Ishikawa (cell line): ENCODE measurements around the gene RIPOR2.

ENCODE experiments used
- CEBPB ChIP-seq: IDR thresholded peaks from 2 replicates; pipeline ENCODE4 v1.6.1; 2012
- CREB1 ChIP-seq: IDR thresholded peaks from 2 replicates; pipeline ENCODE4 v1.6.1; 2012; ENCODE audit warnings: low read depth
- EGR1 ChIP-seq: IDR thresholded peaks from 2 replicates; pipeline ENCODE4 v1.6.1; 2012
- EP300 ChIP-seq: IDR thresholded peaks from 2 replicates; pipeline ENCODE4 v1.6.1; 2012; ENCODE audit warnings: borderline replicate concordance
- FOXM1 ChIP-seq: IDR thresholded peaks from 2 replicates; pipeline ENCODE4 v1.6.1; 2012; ENCODE audit warnings: low read depth, borderline replicate concordance
- MAX ChIP-seq: IDR thresholded peaks from 2 replicates; pipeline ENCODE4 v1.6.1; 2012
- NFIC ChIP-seq: IDR thresholded peaks from 2 replicates; pipeline ENCODE4 v1.6.1; 2012
- RAD21 ChIP-seq: IDR thresholded peaks from 2 replicates; pipeline ENCODE4 v1.6.1; 2012; ENCODE audit warnings: low read depth
- REST ChIP-seq: IDR thresholded peaks from 2 replicates; pipeline ENCODE4 v1.6.1; 2012; ENCODE audit warnings: low read depth, mild to moderate bottlenecking
- TAF1 ChIP-seq: IDR thresholded peaks from 2 replicates; pipeline ENCODE4 v1.6.1; 2012; ENCODE audit warnings: low read depth, mild to moderate bottlenecking
- TCF12 ChIP-seq: IDR thresholded peaks from 2 replicates; pipeline ENCODE4 v1.6.1; 2012; ENCODE audit warnings: low read depth
- TEAD4 ChIP-seq: IDR thresholded peaks from 2 replicates; pipeline ENCODE4 v1.6.1; 2012
- YY1 ChIP-seq: IDR thresholded peaks from 2 replicates; pipeline ENCODE4 v1.6.1; 2012; ENCODE audit warnings: low read depth
- ZBTB7A ChIP-seq: IDR thresholded peaks from 2 replicates; pipeline ENCODE4 v1.6.1; 2012; ENCODE audit warnings: low read depth
- TF ChIP-seq, protein P1 (sequence below): IDR thresholded peaks from 2 replicates; pipeline ENCODE4 v1.6.1; 2012

RIPOR2 gene

DNA sequence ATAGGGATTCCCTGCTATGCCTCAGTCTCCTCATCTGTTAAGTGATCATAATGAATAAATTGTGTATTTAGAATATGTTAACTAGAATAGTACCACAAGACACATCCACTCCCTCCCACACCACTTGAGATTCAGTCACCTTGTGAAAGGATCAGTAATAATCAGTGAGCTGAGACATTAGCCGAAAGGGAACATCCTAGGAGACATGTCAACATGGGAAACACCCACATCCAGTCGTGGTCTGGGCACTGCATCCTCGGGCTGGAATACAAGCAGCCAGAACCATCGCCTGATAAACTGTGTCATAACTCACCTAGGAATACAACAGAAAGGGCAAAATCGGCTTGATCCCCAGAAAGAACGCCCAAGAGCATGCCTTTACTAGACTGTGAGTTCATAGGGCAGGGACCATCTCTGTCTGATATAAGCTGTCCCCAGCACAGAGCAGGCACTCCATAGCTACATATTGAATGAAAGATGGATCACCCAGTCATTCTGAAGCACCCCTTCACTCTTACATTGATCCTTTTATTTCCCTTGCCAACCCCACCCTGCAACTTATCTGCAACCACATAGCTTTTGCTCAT lies 23.9 kb downstream of the RIPOR2 start:
- TF ChIP-seq ZBTB7A (no peak), CEBPB (no peak), CREB1 (no peak), MAX (no peak), YY1 (no peak)

DNA sequence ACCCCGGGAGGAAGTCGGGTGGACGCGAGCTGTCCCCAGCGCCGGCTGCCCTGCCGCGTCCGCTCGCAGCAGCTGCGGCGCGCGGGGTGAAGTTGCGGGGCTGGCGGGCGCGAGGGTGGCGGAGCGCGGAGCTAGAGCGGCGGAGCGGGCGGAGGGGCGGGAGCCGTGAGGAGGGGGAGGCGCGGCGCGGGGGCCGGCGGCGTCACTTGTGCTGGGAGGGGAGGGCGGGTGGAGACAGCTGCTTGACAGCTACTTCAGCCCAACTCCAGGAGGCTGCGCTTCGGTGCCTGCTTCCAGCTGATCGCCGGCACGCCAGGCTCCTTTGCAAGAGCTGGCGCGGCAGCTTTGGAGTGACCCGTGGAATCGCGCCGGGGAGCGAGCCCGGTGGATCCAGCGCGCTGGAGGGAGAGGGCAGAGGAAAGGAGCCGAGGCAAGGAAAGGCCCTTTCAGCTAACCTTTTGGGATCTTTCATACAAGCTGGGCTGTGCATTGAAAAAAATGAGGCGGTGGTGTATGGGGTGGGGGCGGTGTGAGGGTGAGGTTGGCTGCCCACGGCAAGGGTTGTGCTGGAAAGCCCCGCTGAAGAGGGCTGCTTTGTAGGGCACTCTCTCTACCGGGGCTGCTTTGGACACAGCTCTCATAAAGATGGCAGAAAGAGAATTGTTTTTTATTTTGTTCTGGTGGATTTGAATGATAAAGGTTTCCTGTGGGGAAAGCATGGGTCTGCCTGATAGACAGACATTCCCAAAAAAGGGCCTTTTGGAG lies 24.6 kb downstream of the RIPOR2 start:
- TF ChIP-seq, protein P1, sequence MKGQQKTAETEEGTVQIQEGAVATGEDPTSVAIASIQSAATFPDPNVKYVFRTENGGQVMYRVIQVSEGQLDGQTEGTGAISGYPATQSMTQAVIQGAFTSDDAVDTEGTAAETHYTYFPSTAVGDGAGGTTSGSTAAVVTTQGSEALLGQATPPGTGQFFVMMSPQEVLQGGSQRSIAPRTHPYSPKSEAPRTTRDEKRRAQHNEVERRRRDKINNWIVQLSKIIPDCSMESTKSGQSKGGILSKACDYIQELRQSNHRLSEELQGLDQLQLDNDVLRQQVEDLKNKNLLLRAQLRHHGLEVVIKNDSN = no peak
- no peak for TF ChIP-seq CEBPB
- no peak for TF ChIP-seq TEAD4
- no peak for TF ChIP-seq CREB1
- TF ChIP-seq EP300 = no peak
- TF ChIP-seq ZBTB7A = no peak

DNA sequence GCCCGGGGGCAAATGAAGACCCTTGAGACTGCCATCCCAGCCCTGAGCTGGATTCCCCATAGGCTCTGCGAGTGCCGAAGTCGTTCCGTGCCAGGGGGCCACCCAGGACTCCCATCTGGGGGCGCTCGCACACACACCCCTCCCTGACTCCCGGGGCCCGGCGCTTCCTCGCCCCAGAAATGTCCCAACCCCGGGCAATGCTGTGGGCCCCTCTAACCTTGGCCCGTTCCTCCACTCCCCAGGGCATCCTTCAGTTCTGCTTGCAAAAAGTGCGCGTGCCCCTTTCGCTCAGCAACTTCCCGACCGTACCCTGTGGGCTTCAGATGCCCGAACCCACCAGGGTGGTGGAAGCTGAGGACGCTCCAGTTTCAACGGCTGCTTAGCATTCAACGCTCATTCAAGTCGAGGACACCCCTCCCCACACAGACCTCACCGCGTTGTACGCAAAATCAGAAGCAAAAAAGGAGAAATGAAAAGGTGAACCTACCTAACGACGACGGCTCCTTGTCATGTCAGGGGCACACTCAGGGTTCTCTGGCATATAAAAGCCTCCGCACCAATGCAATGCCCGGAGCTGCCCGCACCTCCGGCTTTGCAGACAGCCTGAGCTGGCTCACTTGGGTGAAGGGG lies 25.3 kb downstream of the RIPOR2 start:
- TF ChIP-seq YY1 (no peak), FOXM1 (no peak), TCF12 (no peak), CEBPB (no peak), NFIC (no peak), REST (no peak), MAX (no peak), CREB1 (no peak), ZBTB7A (no peak), EP300 (no peak)

DNA sequence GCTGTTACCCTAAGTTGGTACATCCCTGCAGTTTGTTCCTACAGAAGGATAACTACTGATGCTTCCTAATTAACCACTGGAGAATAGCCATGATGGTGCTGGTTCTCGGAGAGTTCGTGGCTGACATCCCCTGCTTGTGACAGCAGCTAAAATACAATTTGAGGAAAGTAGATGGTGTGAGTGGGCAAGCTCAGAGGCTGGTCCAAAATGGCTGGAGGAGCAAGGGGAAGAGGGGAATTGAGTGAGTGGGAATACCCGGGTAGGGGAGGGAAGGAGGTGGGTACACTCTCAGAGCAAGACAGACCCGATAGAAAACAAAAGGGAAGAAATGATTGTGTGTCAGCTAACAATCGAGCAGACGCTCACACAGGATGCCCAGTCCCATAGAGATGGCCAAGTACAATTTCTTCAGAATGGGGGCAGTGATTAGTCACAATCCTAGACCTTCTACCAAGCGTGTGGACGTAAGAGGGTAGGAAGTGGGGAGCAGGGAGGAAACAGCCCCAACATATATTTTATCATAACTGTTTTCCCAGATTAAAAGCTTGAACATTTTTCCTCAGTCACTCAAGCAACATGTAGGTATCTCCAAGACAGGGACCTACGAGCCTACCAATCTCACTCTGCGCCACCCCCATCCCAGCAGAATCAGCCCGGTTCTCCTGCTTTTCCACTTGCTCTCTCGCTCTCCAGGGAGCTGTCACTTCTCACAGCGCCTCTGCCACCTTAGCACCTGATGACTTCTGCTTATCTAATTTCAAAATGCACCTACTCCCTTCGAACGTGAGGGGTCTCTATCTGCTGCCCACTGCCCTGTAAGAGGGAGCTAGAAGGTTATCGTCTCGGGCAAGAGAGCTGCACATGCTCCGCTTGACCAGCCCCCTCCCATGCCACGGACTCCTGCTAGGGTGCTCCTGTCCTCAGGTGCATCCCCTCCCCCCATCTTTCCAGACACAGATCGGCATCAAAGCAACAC lies 26.2 kb downstream of the RIPOR2 start:
- TF ChIP-seq RAD21 (no peak), CEBPB (no peak), ZBTB7A (no peak), TEAD4 (no peak), EP300 (no peak), REST (no peak), MAX (no peak), TAF1 (no peak), YY1 (no peak), FOXM1 (no peak), TCF12 (no peak), CREB1 (no peak), EGR1 (no peak), NFIC (no peak)
- TF ChIP-seq, protein P1 = no peak

DNA sequence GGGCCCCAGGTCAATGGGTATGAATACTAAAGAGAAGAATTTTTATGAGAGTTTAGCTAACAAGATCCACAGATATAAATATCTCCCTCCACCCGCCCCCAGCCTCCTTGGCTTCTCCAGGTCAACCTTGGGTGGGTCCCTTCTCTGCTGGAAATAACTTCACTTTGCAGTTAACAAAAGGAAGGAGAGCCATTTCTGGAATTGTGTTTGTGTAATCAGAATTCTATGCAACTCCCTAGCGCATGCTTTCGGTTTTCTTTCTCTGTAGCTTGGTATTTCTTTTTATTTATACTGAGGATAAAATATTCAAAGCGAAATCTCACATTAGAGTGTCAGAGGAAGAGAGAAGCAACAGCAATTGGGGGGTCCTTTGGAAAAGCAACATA lies 27.1 kb downstream of the RIPOR2 start:
- TF ChIP-seq EP300 = no peak
- no peak for TF ChIP-seq TAF1
- no peak for TF ChIP-seq RAD21
- TF ChIP-seq, protein P1 = no peak
- TF ChIP-seq REST = no peak
- TF ChIP-seq CEBPB = no peak
- no peak for TF ChIP-seq EGR1
- no peak for TF ChIP-seq CREB1
- no peak for TF ChIP-seq YY1
- TF ChIP-seq TCF12 = no peak
- no peak for TF ChIP-seq FOXM1
- TF ChIP-seq TEAD4 = no peak
- TF ChIP-seq MAX = no peak
- TF ChIP-seq NFIC = no peak
- TF ChIP-seq ZBTB7A = no peak
